Cortex of kidney (tissue), 1 donor: ENCODE measurements around the gene ITGB7.

ENCODE experiments used
- DNase-seq: peaks from one replicate; lab custom pipeline; 2025; lab: John Stamatoyannopoulos, UW

Gene ITGB7

GRCh38 chr12:53207042-53207441 is at the start of gene ITGB7:
ITGB7 (minus strand) TSS chr12:53207251; CDS start chr12:53200443, 6,808 bp downstream.
- no peak for DNase-seq

GRCh38 chr12:53255996-53256395 is 48.9 kb upstream of the ITGB7 start:
- no peak for DNase-seq

- DNase-seq: no peak
These were observed 47.9 kb upstream of the ITGB7 start for GRCh38 chr12:53254816-53255545.

GRCh38 chr12:53253298-53253697 is 46.2 kb upstream of the ITGB7 start:
- no peak for DNase-seq

- no peak for DNase-seq
These were observed 45.4 kb upstream of the ITGB7 start for GRCh38 chr12:53252349-53252916.

GRCh38 chr12:53251477-53252348 is 44.7 kb upstream of the ITGB7 start:
- DNase-seq: peak; percentile 50

- no peak for DNase-seq
These were observed 38.2 kb upstream of the ITGB7 start for GRCh38 chr12:53245286-53245685.

GRCh38 chr12:53244337-53244736 is 37.3 kb upstream of the ITGB7 start:
- DNase-seq: no peak

GRCh38 chr12:53241623-53242412 is 34.8 kb upstream of the ITGB7 start:
- DNase-seq: no peak

- DNase-seq: no peak
These were observed 32.7 kb upstream of the ITGB7 start for GRCh38 chr12:53239643-53240258.

GRCh38 chr12:53236443-53237111 is 29.5 kb upstream of the ITGB7 start:
- DNase-seq: no peak

- no peak for DNase-seq
These were observed 28.8 kb upstream of the ITGB7 start for GRCh38 chr12:53235742-53236442.

GRCh38 chr12:53235164-53235563 is 28.1 kb upstream of the ITGB7 start:
- no peak for DNase-seq

- no peak for DNase-seq
These were observed 27.3 kb upstream of the ITGB7 start for GRCh38 chr12:53234271-53234914.

- DNase-seq: no peak
These were observed 26.6 kb upstream of the ITGB7 start for GRCh38 chr12:53233671-53234121.

GRCh38 chr12:53232646-53233461 is 25.8 kb upstream of the ITGB7 start:
- DNase-seq: no peak

GRCh38 chr12:53231921-53232645 is 25.0 kb upstream of the ITGB7 start, which contains the start of gene RARG:
RARG (minus strand) TSS chr12:53232209; CDS start chr12:53227545, 4,664 bp downstream.
- no peak for DNase-seq

- DNase-seq: no peak
These were observed 24.5 kb upstream of the ITGB7 start for GRCh38 chr12:53231671-53231920.
